CD4-positive, alpha-beta T cell treated with Interleukin-17A for 4 hours (primary cell): ENCODE results near the gene TTC9.

Experiments
- DNase-seq: peaks from one replicate; pipeline ENCODE4 v3.0.0-alpha.2; 2020; ENCODE audit warnings: mixed read lengths

Gene TTC9

DNA sequence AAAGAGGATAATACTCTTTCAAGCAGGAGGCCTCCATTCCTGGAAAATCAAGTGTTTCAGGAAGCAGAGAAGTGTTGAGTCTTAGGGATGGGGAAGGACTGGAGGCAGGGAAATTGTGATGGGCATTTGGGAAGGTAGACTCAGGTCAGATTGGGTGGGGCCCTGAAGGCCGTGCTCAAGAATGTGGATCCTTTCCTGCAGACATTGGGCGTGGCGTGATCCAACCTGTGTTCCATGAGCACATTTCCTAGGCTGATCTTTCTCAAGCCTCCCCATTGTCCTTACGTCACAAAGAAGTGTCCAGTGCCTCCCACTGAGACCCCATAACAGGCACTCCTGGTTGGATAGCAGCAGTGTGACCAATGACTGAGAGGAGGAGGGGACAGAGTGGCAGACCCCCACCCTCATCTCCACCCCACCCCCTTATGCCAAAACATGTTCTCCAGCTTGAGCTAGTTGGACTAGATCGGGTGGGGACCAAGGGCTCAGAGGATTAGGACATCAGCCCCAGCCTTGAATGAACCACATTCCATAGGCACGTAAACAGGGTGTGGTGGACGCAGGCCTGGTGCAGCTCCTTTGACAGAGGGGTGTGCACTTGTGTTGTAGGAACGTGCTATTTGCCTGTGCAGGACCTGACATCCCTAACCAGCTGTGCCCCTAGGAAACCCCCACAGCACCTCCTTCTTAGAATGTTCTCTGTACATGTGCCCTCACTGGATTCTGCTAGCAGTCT lies 76.8 kb downstream of the TTC9 start:
- no peak for DNase-seq

- DNase-seq = no peak
Observed at GRCh38 chr14:70721542-70721941, 79.8 kb downstream of the TTC9 start.

DNA sequence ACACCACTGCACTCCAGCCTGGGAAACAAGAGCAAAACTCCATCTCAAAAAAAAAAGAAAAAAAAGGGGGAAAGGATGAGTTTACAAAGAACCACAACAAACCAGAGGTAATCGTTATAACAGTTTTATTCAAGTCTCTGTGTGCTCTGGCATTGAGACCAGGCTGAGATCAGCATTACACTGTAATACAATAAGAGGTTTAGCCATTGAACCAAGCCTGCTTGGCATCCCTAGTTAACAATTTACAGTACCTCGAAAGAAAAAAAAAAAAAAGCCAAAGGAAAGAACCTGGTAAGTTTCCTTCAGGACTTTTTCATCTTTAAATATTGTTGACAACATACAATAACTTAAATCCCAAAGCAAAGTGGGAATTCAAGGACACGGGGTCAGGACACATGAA lies 80.7 kb downstream of the TTC9 start:
- no peak for DNase-seq

DNA sequence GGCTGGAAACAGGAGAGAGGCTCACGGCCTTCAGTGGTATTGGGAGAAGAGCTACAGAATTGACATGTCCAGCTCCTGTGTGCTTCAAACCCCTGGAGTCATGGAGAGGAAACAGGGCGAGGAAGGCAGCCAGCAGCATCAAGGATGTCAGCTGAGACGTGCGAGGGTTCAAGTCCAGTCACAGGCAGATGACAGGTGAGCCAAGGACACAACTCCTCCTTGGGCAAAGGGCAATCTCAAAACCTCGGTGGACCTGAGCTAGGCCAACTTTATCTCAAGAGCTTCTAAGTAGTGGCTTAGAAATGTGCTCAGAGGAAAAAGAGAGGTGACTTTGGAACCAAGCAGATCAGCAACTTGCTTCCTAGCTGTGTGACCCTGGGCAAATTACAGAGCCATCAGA lies 81.6 kb downstream of the TTC9 start:
- no peak for DNase-seq

- DNase-seq = no peak
Observed at GRCh38 chr14:70724110-70724509, 82.4 kb downstream of the TTC9 start.

GRCh38 chr14:70724944-70725343 lies 83.2 kb downstream of the TTC9 start:
- DNase-seq = no peak
